ENCODE measurements around the gene TMEM100.

TMEM100 gene

DNA sequence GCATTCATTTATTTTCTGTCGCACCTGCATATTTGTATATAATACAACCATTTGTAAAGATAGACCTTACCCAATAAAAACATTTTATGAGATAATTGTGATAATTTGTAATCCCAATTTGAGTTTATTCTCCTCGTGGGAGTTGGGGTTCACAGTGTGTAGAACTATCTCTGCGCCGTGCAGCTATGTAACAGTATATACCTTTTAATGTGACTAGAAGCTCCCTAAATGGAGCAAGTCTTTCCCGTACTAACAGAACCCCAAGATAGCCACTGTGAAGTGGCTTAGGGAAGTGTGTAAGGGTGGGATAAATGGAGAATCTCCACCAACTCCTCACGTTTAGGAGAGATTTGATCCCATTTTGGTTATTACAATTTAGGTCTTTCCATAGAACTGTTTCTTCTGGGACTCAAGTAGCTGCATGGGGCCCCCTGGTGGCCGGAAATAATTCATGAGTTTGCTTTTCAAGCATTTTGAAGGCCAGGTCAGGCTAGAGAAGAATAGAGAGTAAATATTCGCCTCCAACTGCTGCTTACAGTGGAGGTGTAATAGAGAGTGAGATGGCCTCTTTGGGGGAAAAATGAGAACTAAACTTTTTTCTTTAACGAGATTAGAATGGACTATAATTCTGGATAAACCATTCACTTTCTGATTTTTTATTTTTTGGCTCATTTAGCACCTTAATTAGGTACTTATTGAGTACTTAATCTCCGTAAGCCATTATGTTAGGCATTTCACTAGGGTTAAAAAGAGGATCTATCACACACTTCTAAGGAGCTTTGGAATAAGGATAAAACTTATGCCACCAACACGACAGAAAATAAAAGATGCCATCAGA, 4.5 kb downstream of the TMEM100 start:
- peak; percentile 85 for DNase-seq

DNA sequence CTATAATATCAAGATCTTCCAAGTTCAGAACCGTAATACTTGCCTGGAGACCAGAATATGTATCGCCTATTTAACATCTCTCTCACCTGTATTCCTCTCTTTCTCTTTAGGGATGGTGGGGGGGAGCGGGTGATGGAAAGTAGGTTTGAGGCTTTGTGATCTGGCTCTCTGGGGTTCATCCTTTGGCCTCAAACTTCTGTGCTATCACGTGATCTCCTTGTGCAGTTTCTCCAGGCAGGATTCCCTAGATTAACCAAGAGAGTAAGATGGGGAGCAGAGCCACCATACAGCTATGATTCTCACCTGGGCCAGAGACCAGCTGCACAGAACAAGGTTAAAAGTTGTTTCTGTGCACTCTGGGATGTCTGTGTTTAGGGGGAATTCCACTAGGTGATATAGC, 5.2 kb downstream of the TMEM100 start:
- no peak for DNase-seq

DNA sequence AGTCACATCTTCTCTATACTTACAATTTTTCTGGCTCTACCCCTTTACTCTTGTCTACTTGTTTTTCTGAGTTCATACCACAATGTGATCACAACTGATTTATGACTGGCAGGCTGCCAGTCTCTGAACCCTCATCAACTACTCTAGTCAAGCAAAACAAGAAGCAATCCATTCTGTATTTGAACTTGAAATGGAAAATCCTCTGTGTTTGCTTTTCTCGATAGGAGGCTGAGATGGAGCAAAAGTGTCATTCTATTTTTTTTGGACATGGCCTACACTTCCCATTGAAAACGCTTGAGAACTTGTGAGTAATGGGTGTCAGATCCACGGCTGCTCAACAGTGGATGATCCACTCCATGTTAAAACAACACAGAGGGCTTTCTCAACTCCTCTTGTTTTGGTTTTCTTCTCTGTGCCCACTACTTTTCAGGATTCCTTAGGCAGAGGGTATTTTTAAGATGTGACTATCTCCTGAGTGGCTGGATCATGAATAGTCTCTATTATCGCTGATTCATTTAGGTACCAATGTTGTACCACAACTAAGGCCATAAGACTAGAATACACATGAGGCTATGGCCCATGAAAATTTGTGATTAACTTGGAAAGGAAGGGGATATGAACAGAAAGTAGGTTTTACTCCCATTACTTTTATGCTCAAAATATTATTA, 11.7 kb downstream of the TMEM100 start:
- DNase-seq, result peak; percentile 47

DNA sequence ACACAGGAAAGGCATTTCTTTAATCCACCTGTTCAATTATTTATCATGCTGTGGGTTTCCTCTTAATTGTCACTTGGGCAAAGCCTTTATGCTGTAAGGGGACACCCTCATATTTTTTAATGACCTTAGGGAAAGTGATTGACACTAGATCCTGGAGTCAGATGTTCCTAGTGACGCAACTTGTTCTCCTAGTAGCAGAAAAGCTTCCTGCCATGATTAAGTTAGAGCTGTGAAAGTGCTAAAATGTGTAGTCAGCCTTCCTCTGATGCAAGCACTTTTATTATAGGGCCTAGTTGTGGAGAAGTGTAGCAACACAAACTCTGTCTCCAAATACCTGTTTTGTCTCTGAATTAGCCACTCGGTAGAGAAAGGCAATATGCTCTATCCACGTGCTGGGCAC, 12.3 kb downstream of the TMEM100 start:
- DNase-seq, result peak; percentile 35

DNA sequence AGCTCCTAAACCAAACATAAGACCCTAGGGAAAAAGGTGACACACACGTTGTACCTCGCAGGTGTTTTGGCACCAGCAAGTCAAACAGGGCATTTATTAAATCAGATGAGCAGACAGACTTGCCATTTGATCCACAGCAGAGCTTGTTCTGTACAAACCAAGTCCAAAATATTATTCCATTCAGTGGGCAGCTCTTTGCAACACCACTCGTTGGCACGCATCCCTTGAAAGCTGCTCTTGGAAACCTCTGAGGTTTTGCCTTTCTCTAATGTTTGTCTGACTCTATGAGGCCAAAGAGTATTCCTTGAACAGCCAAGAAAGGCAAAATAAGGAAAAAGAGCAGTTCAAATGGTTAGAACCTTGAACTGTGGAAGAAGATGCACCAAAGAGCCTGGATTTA, 12.7 kb downstream of the TMEM100 start:
- no peak for DNase-seq

DNA sequence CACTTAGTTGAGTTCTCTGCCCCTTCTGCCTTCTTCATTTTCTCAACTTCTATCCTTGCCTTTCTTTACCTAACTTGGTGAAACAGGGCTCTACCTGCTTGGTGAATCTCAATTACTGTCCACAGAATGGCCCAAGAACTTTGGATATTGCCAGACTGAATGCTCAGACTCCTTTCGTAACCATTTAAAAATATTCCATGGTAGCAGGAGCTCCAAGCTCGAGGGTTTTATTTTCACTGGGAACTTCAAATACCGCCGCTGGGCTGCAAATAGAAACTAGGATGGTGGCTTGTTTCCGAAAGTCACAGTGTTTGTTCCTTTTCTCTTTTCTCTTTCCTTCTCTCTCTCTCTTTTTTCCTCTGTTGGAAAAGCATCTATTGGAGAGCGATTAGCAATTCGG, 13.2 kb downstream of the TMEM100 start:
- DNase-seq, result no peak

DNA sequence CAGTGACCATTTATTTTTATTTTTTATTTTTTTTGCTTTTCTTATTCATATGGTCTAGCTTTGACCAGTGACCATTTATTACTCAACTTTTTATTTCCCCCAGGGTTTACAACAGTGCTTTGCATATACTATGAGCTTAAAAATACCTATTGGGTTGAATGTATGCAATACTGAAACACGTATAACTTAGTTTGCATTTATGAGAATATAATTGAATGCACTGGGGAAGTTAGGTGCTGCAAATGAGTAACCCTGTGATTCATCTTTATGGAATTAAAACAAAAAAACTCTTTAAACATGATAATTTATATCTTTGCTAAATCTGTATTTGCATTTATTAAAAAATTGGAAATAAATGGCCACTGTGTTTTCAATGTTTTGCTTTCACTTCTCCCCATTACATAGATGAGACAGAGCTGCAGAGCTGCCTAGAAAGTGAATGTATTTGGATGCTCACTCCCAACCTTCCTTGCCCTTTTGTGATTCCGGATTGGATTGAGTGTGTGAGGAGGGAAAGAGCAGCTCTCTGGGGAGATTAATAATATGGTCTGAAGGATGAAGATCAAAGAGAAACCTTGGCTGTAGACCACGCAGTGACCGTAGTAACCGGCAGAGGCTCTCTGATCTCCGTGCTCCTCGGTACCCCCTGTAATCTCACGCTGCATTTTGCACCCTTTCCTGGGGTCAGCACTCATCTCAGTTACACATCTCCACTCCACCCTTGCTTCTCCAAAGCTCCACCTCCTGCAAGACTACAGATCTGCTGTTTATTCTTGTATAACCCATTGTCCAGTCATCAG, 14.3 kb downstream of the TMEM100 start:
- DNase-seq, result no peak

DNA sequence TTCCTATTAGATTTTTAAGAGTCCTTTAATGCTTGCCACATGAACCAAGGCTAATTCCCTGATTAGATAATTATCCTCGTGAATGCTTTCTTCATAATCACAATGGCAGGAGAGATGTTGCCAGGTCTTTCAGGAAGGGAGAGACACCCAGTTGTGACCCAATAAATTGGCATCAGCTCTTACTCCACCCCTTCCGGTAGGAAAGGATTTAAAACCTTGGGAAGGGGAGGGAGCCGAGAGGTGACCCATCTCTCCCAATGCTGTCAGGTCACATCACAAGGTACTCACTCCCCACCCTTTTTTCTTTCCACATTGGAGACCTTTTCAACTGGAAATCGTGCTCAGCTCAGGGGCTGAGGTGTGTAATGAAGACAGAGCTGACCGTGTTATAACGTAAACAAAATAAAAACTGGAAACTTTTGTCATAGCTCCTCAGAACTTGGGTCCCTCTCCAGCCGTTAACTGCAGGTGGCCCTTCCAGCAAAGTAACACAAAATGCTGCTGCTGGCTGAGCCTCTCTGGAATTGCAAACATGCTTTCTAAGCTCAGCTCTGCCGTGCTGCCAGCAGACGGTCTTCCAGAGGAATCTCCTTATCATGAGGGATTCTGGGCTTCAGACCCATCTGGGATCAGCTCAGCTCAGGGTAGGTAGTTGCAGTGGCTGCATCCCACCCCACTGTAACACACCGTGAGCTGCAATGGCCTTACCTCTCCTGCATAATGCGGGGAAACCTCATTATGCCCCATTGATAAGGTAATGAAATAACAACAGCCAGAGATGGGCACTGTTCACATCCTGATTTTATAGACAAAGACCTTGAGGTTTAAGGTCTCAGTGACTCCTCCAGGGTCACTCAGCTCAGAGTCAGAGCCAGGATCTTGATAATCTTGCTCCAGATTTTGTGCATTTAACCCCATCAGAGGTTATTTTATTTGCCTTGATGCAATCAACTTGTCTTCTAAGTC, 15.6 kb downstream of the TMEM100 start:
- DNase-seq, result peak; percentile 17

DNA sequence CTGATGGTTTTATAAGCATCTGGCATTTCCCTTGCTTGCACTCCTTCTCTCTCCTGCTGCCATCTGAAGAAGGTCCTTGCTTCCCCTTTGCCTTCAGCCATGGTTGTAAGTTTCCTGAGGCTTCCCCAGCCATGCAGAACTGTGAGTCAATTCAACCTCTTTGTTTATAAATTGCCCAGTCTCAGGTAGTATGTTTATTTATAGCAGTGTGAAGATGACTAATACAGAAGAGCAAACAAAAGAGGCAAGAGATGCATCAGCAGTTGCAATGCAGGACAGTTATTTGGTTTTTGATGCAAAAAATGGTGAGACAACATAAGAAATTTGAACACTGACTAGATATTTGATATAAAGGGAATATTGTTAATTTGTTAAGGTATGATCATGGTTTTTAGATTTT, 16.8 kb downstream of the TMEM100 start:
- peak; percentile 43 for DNase-seq

DNA sequence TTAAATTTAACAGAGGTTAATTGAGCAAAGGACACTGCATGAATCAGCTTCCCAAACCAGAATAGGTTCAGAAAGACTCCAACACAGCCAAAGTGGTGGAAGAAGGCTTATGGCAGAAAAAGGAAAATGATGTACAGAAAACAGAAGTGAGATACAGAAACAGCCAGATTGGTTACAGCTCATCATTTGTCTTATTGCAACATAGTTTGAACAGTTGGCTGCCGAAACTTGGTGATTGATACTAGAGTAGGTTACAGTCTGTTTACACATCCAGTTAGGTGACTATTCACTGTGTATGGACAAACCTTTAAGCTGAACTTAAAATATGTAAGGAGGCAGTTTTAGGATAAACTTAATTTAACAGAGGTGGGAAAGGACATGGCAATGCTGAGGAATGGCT, 18.3 kb downstream of the TMEM100 start:
- no peak for DNase-seq

DNA sequence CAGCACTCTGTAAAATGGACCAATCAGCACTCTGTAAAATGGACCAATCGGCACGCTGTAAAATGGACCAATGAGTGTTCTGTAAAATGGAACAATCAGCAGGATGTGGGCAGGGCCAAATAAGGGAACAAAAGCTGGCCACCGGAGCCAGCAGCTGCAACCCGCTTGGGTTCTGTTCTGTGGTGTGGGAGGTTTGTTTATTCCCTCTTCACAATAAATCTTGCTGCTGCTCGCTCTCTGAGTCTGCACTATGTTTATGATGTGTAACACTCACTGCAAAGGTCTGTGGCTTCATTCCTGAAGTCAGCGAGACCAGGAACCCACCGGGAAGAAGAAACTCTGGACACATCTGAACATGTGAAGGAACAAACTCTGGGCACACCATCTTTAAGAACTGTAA, 20.5 kb downstream of the TMEM100 start:
- no peak for DNase-seq

DNA sequence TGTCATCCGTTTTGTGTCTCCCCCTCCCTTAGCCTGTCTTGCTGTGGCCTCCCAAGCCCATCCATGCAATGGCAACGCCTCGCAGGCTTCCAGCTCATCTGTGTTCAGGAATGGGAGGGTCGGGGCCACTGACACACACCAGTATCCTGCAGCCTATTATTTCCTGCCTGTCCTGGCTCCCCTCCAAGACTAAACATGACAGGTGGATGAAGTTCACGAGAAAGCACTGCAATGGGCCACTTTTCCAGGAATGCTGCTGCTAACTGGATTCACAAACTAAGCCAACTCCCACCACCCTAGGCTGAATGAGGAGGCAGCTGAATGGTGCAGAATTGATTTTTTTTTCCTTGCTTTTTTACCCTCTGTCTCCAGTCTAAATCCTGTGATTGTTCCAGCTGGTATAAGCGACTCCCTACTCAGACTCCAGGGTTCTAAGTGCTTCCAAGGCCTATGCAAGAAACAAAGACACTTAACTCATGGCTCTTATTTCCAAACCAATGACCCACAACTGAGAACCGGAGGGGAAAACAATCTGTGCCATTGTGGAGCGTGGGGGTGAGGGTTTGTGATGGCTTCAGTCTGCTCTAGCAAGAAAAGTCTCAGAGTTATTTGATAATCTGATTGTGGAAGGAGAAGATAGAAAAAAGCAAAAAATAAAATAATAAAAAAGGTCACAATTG, 23.3 kb downstream of the TMEM100 start:
- DNase-seq, result no peak

DNA sequence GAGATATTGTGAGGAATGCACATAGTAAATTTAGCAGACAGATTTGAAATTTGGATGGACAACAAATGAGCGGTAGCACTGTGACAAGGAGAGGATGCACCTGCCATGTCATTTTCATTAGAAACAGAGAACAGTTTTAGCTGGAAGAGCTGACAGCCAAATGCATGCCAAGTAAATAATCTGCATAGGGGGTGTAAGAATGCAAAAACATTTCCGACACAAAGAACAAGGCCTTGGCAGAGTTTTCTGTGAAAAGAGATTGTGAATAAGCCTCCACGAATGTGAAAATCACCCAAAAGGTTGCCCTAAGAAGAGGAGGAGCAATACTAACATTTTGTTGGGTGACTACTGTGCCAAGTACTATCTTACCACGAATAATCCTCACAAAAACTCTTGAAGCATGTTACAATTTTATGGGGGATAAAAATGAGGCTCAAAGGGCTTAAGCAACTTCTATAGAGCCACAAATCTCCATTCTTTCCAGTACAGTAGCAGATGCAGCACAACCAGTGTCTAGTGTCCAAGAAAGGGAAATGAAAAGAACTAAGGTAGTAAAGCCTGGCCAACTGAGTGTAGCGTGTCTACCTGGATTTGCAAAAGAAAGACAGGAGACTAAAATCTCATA, 28.3 kb downstream of the TMEM100 start:
- no peak for DNase-seq

DNA sequence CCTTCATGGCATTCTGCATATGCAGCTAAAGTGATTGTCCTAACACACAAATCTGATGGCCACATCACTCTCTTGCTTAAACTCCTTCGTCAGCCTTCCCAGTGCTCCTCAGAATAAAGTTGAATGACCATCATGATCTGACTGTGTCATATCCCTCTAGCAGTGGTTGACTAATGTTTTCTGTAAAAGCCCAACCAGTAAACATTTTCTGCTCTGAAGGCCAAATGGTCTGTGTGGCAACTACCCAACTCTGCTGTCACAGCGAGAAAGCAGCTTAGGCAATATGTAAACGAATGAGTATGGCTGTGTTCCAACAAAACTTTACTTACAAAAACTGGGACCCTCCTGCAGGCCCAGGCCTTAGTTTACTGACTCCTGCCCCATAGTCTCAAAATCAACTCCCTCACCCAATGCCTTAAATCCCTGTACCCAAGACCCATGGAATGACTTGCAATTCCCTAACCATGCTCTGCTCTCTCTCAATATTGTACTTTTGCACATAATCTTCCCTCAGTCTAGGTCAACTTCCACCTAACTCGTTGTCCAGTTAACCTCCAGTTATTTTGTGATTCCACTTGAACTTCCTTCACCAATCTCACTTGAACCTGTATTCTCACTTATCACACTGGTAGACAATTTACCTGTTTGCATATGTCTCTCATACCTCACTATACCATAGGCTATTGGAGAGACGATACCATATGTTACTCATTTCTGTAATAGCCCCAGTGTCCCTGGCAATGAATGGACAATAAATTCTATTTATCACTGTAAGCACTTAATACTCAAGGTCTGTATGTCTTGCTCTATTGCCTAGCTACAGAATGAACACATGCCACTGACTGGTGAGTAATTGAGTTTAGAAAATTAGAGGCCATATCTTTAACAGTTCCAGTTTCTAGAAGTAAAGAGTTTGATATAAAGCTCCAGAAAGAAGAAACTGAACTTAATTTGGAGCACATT, 29.1 kb downstream of the TMEM100 start:
- no peak for DNase-seq

DNA sequence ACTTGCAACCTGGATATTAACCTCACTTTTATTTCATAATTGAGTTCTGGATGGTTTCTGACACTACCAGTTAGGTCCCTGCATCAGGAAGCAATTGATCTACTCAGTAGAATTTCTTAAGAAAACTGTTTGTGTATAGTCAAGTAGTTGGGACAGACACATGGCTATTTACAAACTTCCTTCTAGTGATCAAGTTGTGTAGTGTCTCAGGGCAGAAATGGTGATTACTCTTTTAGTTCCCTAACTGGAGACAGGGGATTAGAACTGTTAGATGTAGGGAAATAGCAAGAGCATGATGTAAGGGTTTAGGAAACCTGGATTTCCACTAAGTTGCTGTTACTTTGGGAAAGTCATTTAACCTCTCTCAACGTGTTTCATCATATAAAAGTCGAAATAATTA, 30.4 kb downstream of the TMEM100 start:
- no peak for DNase-seq

DNA sequence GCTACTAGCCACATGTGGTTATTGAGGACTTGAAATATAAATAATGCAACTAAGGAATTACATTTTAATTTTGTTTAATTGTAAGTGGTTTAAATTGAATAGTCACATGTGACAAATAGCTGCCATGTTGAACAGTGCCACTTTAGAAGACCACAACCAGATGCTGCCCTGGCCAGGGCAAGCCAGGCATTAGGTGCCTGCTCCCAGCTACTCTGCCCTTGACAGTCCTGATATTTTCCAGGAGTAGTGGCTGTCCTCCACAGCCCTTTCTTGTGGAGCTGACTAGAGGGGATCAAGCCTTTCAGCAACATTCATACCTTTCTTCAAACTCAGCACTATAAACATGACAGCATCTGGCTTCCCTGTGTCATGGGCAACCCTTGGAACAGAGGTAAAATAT, 31.0 kb downstream of the TMEM100 start:
- DNase-seq, result no peak

DNA sequence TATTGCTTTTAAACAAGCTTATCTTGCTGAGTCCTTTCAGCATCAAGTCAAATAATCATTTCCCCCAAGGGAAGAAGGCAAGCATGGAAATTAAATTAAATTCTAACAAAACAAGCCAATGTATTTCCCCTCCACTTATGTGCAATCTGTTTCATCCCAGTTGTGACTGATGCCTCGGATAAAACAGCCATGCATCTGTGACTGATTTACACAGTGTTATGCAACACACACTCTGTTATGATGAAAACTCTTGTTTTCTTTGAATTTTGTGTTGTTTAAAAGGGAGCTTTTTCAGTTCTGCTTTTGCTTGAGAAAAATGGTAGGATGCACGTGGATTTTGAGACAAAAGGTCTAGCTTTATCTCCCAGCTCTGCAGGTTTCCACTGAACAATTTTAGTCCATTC, 32.6 kb downstream of the TMEM100 start:
- DNase-seq, result no peak

DNA sequence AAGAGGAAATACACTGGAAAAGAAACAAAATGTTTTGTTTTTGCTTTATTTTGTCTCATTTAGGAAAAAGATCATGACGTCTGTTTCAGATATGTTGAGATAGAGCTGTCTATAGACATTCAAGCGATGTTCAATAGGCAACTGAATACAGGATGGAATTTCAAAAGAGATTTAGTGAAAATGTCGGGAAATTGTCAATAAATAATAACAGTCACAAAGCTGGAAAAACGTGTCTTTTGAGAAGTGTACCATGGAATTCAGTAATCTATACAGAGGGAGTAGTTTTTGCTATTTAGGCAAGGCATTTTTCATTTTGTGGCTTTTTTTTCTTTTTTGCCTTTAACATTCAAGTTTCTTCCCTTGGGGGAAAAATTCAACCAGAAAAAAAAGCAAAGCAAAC, 33.0 kb downstream of the TMEM100 start:
- DNase-seq, result no peak

DNA sequence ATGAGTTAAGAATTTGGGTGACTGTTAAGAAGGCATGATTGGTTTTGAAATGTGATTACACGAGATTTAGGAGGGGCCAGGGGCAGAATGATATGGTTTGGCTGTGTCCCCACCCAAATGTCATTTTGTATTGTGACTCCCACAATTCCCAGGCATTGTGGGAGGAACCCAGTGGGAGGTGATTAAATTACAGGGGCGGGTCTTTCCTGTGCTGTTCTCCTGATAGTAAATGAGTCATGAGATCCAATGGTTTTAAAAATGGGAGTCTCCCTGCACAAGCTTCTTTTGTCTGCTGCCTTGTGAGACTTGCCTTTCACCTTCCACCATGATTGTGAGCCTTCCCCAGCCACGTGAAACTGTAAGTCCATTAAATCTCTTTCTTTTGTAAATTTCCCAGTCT, 34.6 kb downstream of the TMEM100 start:
- DNase-seq, result no peak

DNA sequence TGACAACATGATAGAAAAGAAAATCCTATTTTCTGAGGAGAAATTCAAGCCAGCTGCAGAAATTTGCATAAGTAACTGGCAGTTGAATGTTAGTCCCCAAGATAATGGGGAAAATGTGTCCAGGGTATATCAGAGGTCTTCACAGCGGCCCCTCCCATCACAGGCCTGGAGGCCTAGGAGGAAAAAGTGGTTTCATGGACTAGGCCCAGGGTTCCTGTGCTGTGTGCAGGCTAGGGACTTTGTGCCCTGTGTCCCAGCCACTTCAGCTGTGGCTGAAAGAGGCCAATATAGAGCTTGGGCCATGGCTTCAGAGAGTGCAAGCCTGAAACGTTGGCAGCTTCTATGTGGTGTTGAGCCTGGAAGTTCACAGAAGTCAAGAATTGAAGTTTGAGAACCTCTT, 35.6 kb downstream of the TMEM100 start:
- no peak for DNase-seq
